ENCODE data around the gene CBY3. TPM values are rescaled to one million over a fixed set of nuclear protein-coding genes. Genes with fewer than 3 reads are reported as not detected.

The CBY3 gene
- total RNA-seq, 1 experiment from 2014 or later, result not detected

Other genes starting within 250 kb of the CBY3 start
- 33.4 and 43.8 TPM in 2 replicates for gene RUFY1, start 130.5 kb downstream of the CBY3 start, total RNA-seq (2014; rRNA removed; shearing (Covaris generic))
- gene HNRNPH1, start 57.4 kb downstream of the CBY3 start, total RNA-seq (2014; rRNA removed; shearing (Covaris generic)), result 746 and 874 TPM in 2 replicates
- gene CANX, start 17.9 kb upstream of the CBY3 start, total RNA-seq (2014; rRNA removed; shearing (Covaris generic)), result 570 and 576 TPM in 2 replicates
- 6.9 and 7.9 TPM in 2 replicates for gene MAML1, start 51.8 kb upstream of the CBY3 start, total RNA-seq (2014; rRNA removed; shearing (Covaris generic))
- not detected in 2 replicates for gene LTC4S, start 113.0 kb upstream of the CBY3 start, total RNA-seq (2014; rRNA removed; shearing (Covaris generic))
- gene MGAT4B, start 125.8 kb upstream of the CBY3 start, total RNA-seq (2014; rRNA removed; shearing (Covaris generic)), result 52.9 and 62.7 TPM in 2 replicates
- gene SQSTM1, start 139.9 kb upstream of the CBY3 start, total RNA-seq (2014; rRNA removed; shearing (Covaris generic)), result 311 and 335 TPM in 2 replicates
- gene MRNIP, start 177.8 kb upstream of the CBY3 start, total RNA-seq (2014; rRNA removed; shearing (Covaris generic)), result 9.2 and 11.1 TPM in 2 replicates
- gene TBC1D9B, start 226.9 kb upstream of the CBY3 start, total RNA-seq (2014; rRNA removed; shearing (Covaris generic)), result 23.1 and 25.0 TPM in 2 replicates